C4-2B (cell line): ENCODE data around the gene NXPH1.

Experiments
- ZFX ChIP-seq: fragments of 450-650 bp; IDR thresholded peaks from 2 replicates; pipeline ENCODE4 v1.6.1; 2017
- TF ChIP-seq, protein P1 (sequence below): fragments of 450-650 bp; conservative IDR thresholded peaks from 2 replicates; pipeline ENCODE4 v1.5.1; 2017; ENCODE audit warnings: mild to moderate bottlenecking

DNA sequence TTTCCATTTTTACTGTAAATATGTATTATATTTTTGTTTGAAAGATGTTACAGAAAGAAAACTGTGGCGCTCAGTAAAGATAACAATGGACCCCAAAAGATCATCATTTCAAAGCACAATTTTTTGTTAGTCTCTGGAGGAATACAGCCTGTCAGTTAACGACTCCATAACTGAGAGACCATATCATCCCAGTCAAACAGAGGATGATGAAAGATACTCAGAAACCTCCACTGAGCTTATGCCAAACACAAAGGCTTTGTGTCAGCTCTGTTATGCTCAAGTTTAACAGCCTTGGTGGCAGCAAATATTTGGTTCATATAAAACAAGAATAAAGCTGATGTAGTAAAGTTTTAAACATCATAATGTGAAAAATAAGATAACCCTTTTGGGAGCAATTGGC, 345.1 kb downstream of the NXPH1 start:
- TF ChIP-seq, protein P1, sequence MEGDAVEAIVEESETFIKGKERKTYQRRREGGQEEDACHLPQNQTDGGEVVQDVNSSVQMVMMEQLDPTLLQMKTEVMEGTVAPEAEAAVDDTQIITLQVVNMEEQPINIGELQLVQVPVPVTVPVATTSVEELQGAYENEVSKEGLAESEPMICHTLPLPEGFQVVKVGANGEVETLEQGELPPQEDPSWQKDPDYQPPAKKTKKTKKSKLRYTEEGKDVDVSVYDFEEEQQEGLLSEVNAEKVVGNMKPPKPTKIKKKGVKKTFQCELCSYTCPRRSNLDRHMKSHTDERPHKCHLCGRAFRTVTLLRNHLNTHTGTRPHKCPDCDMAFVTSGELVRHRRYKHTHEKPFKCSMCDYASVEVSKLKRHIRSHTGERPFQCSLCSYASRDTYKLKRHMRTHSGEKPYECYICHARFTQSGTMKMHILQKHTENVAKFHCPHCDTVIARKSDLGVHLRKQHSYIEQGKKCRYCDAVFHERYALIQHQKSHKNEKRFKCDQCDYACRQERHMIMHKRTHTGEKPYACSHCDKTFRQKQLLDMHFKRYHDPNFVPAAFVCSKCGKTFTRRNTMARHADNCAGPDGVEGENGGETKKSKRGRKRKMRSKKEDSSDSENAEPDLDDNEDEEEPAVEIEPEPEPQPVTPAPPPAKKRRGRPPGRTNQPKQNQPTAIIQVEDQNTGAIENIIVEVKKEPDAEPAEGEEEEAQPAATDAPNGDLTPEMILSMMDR, result no peak
- no peak for TF ChIP-seq ZFX
